GM12891 (cell line): ENCODE results near the gene MRPS10.

ENCODE experiments used
- POLR2A ChIP-seq: IDR thresholded peaks from 2 replicates; pipeline ENCODE4 v1.6.1; 2011; ENCODE audit warnings: low read depth, low read length, control low read depth
- POLR2AphosphoS5 ChIP-seq: IDR thresholded peaks from 2 replicates; pipeline ENCODE4 v1.6.1; 2011; ENCODE audit warnings: low read depth, low read length, control low read depth

DNA sequence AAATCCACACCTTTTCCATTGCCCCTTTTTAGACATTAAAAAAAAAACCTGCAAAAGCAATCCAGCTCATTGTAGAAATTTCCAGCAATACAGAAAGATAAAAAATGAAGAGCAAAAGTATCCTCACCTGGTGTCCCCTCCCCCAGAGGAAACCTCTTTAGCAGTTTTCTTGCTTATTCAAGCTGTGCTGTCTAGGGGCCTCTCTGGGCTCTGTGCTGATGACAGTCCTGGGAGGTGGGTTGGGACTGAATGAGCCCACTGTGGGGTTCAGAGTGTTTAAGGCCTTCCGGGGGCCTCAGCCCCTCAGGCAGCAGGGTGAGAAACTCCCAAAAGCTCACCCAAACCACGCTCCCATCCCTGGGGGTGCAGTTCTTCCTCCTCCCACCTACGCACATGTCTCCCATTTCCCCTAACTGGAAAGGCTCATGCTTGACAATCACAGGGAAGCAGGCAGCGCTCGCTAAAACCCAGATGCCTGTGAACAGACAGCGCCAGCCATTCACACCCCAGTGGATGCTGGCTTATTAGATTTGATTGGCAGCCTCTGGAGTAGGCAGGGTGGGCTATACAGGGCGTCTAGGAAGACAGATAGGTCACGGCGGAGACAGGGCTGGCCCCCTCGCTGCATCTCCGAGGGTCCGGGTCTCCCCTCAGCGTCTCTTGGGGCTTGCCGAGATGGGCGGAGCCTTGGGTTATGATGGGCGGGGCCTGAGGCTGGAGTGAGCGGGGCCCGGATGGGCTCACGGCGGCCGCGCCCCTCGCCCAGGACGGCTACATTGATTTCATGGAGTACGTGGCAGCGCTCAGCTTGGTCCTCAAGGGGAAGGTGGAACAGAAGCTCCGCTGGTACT lies 39.9 kb downstream of the MRPS10 start:
- no peak for TF ChIP-seq POLR2AphosphoS5
- no peak for TF ChIP-seq POLR2A
